IMR-90 (cell line): ENCODE data around the gene UROD. TPM values are rescaled to one million over a fixed set of nuclear protein-coding genes. Genes with fewer than 3 reads are reported as not detected.

ENCODE experiments used
- ATAC-seq: fragments of 200-7000 bp; cut with Tn5 transposase; 2 replicates; pipeline ENCODE4 v1.9.1; 2020; ENCODE audit warnings: low read depth, mild to moderate bottlenecking, moderate library complexity
- BruUV-seq: library from RNA; stranded (reverse); fragments of 400-500 nt; replicated peaks from 2 replicates; lab custom pipeline; 2021; lab: Mats Ljungman, UMichigan
- CTCF ChIA-PET: fragments of 300-600 bp; formaldehyde crosslinking; extraction: SDS; loops from one replicate; lab custom pipeline; 2021; ENCODE audit warnings: antibody characterized with exemption; lab: Yijun Ruan, JAX
- POLR2A ChIA-PET: fragments of 300-600 bp; sonication (Branson Sonifier 250); formaldehyde crosslinking; loops from one replicate; lab custom pipeline; 2022; ENCODE audit warnings: antibody characterized with exemption; ENCODE audit not compliant: unreplicated experiment; lab: Charles Lee
- DNase-seq: peaks from one replicate; pipeline ENCODE4 v3.0.0; 2013
- H2AFZ ChIP-seq: replicated peaks from 2 replicates; pipeline ENCODE3; 2013; ENCODE audit warnings: low read length, mild to moderate bottlenecking; ENCODE audit not compliant: poor library complexity
- H2AK5ac ChIP-seq: 2 replicates; pipeline ENCODE4 v1.6.1; 2013; ENCODE audit warnings: low read depth, low read length, inconsistent platforms
- H2AK9ac ChIP-seq: replicated peaks from 2 replicates; pipeline ENCODE3; 2013; ENCODE audit warnings: mild to moderate bottlenecking, low read depth, low read length, moderate library complexity; ENCODE audit not compliant: poor library complexity
- H2BK120ac ChIP-seq: 2 replicates; pipeline ENCODE4 v1.6.1; 2013; ENCODE audit warnings: low read depth, low read length, inconsistent platforms
- H2BK15ac ChIP-seq: 3 replicates; pipeline ENCODE4 v1.6.1; 2013; ENCODE audit warnings: low read depth, low read length, inconsistent platforms
- H2BK20ac ChIP-seq: 2 replicates; pipeline ENCODE4 v1.6.1; 2013; ENCODE audit warnings: low read depth, mild to moderate bottlenecking, inconsistent platforms, low read length, moderate library complexity
- H2BK5ac ChIP-seq: 2 replicates; pipeline ENCODE4 v1.6.1; 2013; ENCODE audit warnings: mild to moderate bottlenecking, low read depth, low read length, inconsistent platforms; ENCODE audit not compliant: poor library complexity, severe bottlenecking
- H3K14ac ChIP-seq: replicated peaks from 2 replicates; pipeline ENCODE4 v1.6.1; 2013; ENCODE audit warnings: low read depth, low read length, inconsistent platforms
- H3K18ac ChIP-seq: 2 replicates; pipeline ENCODE4 v1.6.1; 2013; ENCODE audit warnings: low read depth, low read length, control low read depth
- H3K23ac ChIP-seq: 2 replicates; pipeline ENCODE4 v1.6.1; 2013; ENCODE audit warnings: low read depth, low read length, inconsistent platforms
- H3K27ac ChIP-seq: 2 replicates; pipeline ENCODE4 v1.5.1; 2013; ENCODE audit warnings: mild to moderate bottlenecking, control low read depth, low read length; ENCODE audit not compliant: insufficient read depth
- H3K27me3 ChIP-seq: 2 replicates; pipeline ENCODE4 v1.6.1; 2013; ENCODE audit warnings: low read length; ENCODE audit not compliant: control insufficient read depth, insufficient read depth
- H3K36me3 ChIP-seq: 2 replicates; pipeline ENCODE4 v1.6.1; 2013; ENCODE audit warnings: low read length, mixed read lengths; ENCODE audit not compliant: control insufficient read depth, insufficient read depth
- H3K4ac ChIP-seq: 2 replicates; pipeline ENCODE4 v1.6.1; 2013; ENCODE audit warnings: low read depth, low read length, inconsistent platforms
- H3K4me1 ChIP-seq: 2 replicates; pipeline ENCODE4 v1.6.1; 2013; ENCODE audit warnings: low read length, mixed read lengths; ENCODE audit not compliant: control insufficient read depth, insufficient read depth
- H3K4me2 ChIP-seq: 2 replicates; pipeline ENCODE4 v1.6.1; 2013; ENCODE audit warnings: low read depth, mild to moderate bottlenecking, control low read depth, low read length, moderate library complexity
- H3K4me3 ChIP-seq: 2 replicates; pipeline ENCODE4 v1.5.1; 2013; ENCODE audit warnings: low read depth, mild to moderate bottlenecking, control low read depth, low read length, moderate library complexity; ENCODE audit not compliant: insufficient read depth
- H3K56ac ChIP-seq: 2 replicates; pipeline ENCODE4 v1.6.1; 2013; ENCODE audit warnings: low read length, inconsistent platforms; ENCODE audit not compliant: insufficient read depth; ENCODE audit errors: extremely low read depth
- H3K79me1 ChIP-seq, 2 experiments: 2 replicates each; pipeline ENCODE4 v1.6.1; 2013; ENCODE audit warnings: low read length in 2 of 2, inconsistent platforms in 1 of 2, low read depth in 1 of 2
- H3K9ac ChIP-seq: 2 replicates; pipeline ENCODE4 v1.6.1; 2013; ENCODE audit warnings: low read depth, low read length, control low read depth
- H3K9me1 ChIP-seq: 2 replicates; pipeline ENCODE4 v1.6.1; 2013; ENCODE audit warnings: low read length, inconsistent platforms; ENCODE audit not compliant: insufficient read depth
- H3K9me3 ChIP-seq: 2 replicates; pipeline ENCODE4 v1.6.1; 2013; ENCODE audit warnings: low read length; ENCODE audit not compliant: control insufficient read depth, insufficient read depth
- H4K20me1 ChIP-seq: 2 replicates; pipeline ENCODE4 v1.6.1; 2013; ENCODE audit warnings: low read length, inconsistent platforms; ENCODE audit not compliant: insufficient read depth
- H4K5ac ChIP-seq: 2 replicates; pipeline ENCODE4 v1.6.1; 2013; ENCODE audit warnings: mild to moderate bottlenecking, low read depth, low read length, control low read depth
- H4K8ac ChIP-seq, 2 experiments: 2 replicates each; pipeline ENCODE4 v1.6.1; 2013; ENCODE audit warnings: low read depth in 2 of 2, low read length in 2 of 2, control low read depth in 1 of 2, inconsistent platforms in 1 of 2
- H4K91ac ChIP-seq: 2 replicates; pipeline ENCODE4 v1.6.1; 2013; ENCODE audit warnings: low read depth, low read length, inconsistent platforms; ENCODE audit not compliant: insufficient read depth
- FOS ChIP-seq: fragments of 150-350 bp; IDR thresholded peaks from 2 replicates; pipeline ENCODE4 v1.6.1; 2016; ENCODE audit warnings: low read depth, low read length
- NFE2L2 ChIP-seq: fragments of 150-350 bp; IDR thresholded peaks from 2 replicates; pipeline ENCODE4 v1.6.1; 2016; ENCODE audit warnings: low read depth, mild to moderate bottlenecking, low read length
- POLR2A ChIP-seq: IDR thresholded peaks from 2 replicates; pipeline ENCODE4 v1.6.1; 2012; ENCODE audit warnings: mild to moderate bottlenecking, low read depth, low read length
- RCOR1 ChIP-seq: IDR thresholded peaks from 2 replicates; pipeline ENCODE4 v1.6.1; 2012; ENCODE audit warnings: mild to moderate bottlenecking, low read length, improper control_type of control experiment; ENCODE audit not compliant: insufficient replicate concordance
- SMC3 ChIP-seq: fragments of 150-350 bp; IDR thresholded peaks from 2 replicates; pipeline ENCODE4 v1.6.1; 2016; ENCODE audit warnings: low read depth, mild to moderate bottlenecking, antibody characterized with exemption, low read length, moderate library complexity
- WGBS, 2 experiments: methylation state at CpG; one replicate each; pipeline versions ENCODE4 v1.1.5 to v1.1.7; 2013; ENCODE audit warnings: missing lambda C conversion rate in 2 of 2; ENCODE audit not compliant: insufficient read length in 1 of 2; ENCODE audit errors: extremely low coverage in 2 of 2; 5-methylcytosine and 5-hydroxymethylcytosine counted together
- dilution Hi-C: fragments of 300-500 bp; cut with HindIII; formaldehyde crosslinking; loops from one replicate; pipeline ENCODE4 v1.14.3; 2018; ENCODE audit warnings: low sequenced_read_pairs; ENCODE audit not compliant: unreplicated experiment
- in situ Hi-C: fragments of 300-500 bp; cut with MboI; formaldehyde crosslinking; loops from 3 replicates; pipeline ENCODE4 v1.14.3; 2019; ENCODE audit warnings: low sequenced_read_pairs, inconsistent platforms, mixed read lengths
- intact Hi-C: fragments of 100-400 bp; cut with micrococcal nuclease; formaldehyde crosslinking; loops from 2 replicates; pipeline ENCODE4 v1.10.0; 2022
- polyA plus RNA-seq, 3 experiments: library from polyadenylated mRNA; depleted of rRNA; stranded (reverse); fragments of >200 nt; gene quantifications; 2 replicates each; pipeline ENCODE4 v1.2.3, GENCODE V29; 2012; ENCODE audit warnings: low replicate concordance in 1 of 3
- total RNA-seq: library from RNA; depleted of rRNA; stranded (reverse); fragments of >200 nt; gene quantifications from 2 replicates; pipeline ENCODE4 v1.2.3, GENCODE V29; 2012

UROD gene
- total and polyA plus RNA-seq, 2 of the 4 experiments (the other 2 are of a cell fraction), result 220 to 224 TPM

- no peak overlapping the region for H3K9ac ChIP-seq
- H3K9me1 ChIP-seq, result peaks cover 11% of the 10 kb centered on the region
- DNase-seq, result no peak
- CTCF ChIA-PET, result no interaction called here
- H3K36me3 ChIP-seq, result peaks cover 71% of the 10 kb centered on the region
- no peaks in the 10 kb centered on the region for H3K27me3 ChIP-seq
- H2BK20ac ChIP-seq, result no peak overlapping the region
- TF ChIP-seq NFE2L2 (no peak), POLR2A (no peak), SMC3 (no peak), FOS (no peak), RCOR1 (no peak)
- no peak overlapping the region for H2AFZ ChIP-seq
- BruUV-seq, result no TSS peak
- ATAC-seq, result no peak
- H3K9me3 ChIP-seq, result no peaks in the 10 kb centered on the region
- no peak overlapping the region for H3K4me3 ChIP-seq
- H2BK5ac ChIP-seq, result no peak overlapping the region
- in situ Hi-C loops, result no loop called here
- H3K79me1 ChIP-seq, result peaks cover 12 to 27% of the 10 kb centered on the region in 2 experiments
- POLR2A ChIA-PET, result interaction anchor here (0.6 kb wide), 1 partner anchor 186 kb away, joined by 3 read pairs; no protein-coding TSS in a partner anchor
- WGBS, 2 experiments, result 100% methylated on average over 2 of the region's 6 CpGs; no CpG with 5 or more reads in 1 of the 2 experiments
- H3K14ac ChIP-seq, result no peak overlapping the region
- H4K91ac ChIP-seq, result no peak overlapping the region
- H3K18ac ChIP-seq, result no peak overlapping the region
- H2AK5ac ChIP-seq, result no peak overlapping the region
- no peak overlapping the region for H2BK15ac ChIP-seq
- H4K5ac ChIP-seq, result no peak overlapping the region
- H2AK9ac ChIP-seq, result no peak overlapping the region
- no peak overlapping the region for H3K4me2 ChIP-seq
- H3K23ac ChIP-seq, result no peak overlapping the region
- no peak overlapping the region for H3K27ac ChIP-seq
- H3K4ac ChIP-seq, result no peak overlapping the region
- intact Hi-C loops, result no loop called here
- H3K4me1 ChIP-seq, result peaks cover 5% of the 10 kb centered on the region
- no peak overlapping the region for H4K8ac ChIP-seq
- no peak overlapping the region for H3K56ac ChIP-seq
- dilution Hi-C loops, result no loop called here
- H4K20me1 ChIP-seq, result peaks cover 6% of the 10 kb centered on the region; the same call in 1 of the 2 replicates
- no peak overlapping the region for H2BK120ac ChIP-seq
Observed at GRCh38 chr1:45005761-45006160, 6.3 kb upstream of the UROD start.
